GM23338 (cell line): Measurements from ENCODE around the gene IQSEC3. TPM values are rescaled to one million over a fixed set of nuclear protein-coding genes. Genes with fewer than 3 reads are reported as not detected.

Source experiments
- ATAC-seq: fragments of 200-7000 bp; cut with Tn5 transposase; 3 replicates; pipeline ENCODE4 v1.9.1; 2020
- DNase-seq: peaks from one replicate; pipeline ENCODE4 v3.0.0-alpha.2; 2015; ENCODE audit warnings: low spot score
- H2AFZ ChIP-seq: fragments of 200-600 bp; sonication (generic); 2 replicates; pipeline ENCODE4 v1.8.0; 2016; ENCODE audit warnings: antibody characterized with exemption, mild to moderate bottlenecking, moderate library complexity
- H3F3A ChIP-seq: fragments of 200-600 bp; sonication (generic); replicated peaks from 2 replicates; pipeline ENCODE4 v1.8.0; 2017; ENCODE audit warnings: antibody characterized with exemption, mixed run types, low read depth
- H3K27ac ChIP-seq: fragments of 200-600 bp; sonication (generic); 2 replicates; pipeline ENCODE4 v1.6.1; 2016; ENCODE audit warnings: low read depth
- H3K27me3 ChIP-seq: fragments of 200-600 bp; sonication (generic); 2 replicates; pipeline ENCODE4 v1.8.0; 2016; ENCODE audit warnings: mild to moderate bottlenecking, mixed run types, moderate library complexity; ENCODE audit not compliant: insufficient read depth
- H3K36me3 ChIP-seq: fragments of 200-600 bp; sonication (generic); 2 replicates; pipeline ENCODE4 v1.8.0; 2016; ENCODE audit warnings: mild to moderate bottlenecking; ENCODE audit not compliant: insufficient read depth
- H3K4me1 ChIP-seq: fragments of 200-600 bp; sonication (generic); 2 replicates; pipeline ENCODE4 v1.8.0; 2016; ENCODE audit warnings: mild to moderate bottlenecking, moderate library complexity; ENCODE audit not compliant: insufficient read depth
- H3K4me2 ChIP-seq: fragments of 200-600 bp; sonication (generic); 2 replicates; pipeline ENCODE4 v1.7.1; 2017; ENCODE audit warnings: mixed run types
- H3K4me3 ChIP-seq: fragments of 200-600 bp; sonication (generic); 2 replicates; pipeline ENCODE4 v1.6.1; 2016; ENCODE audit warnings: mixed run types
- H3K79me2 ChIP-seq: fragments of 200-600 bp; sonication (generic); replicated peaks from 2 replicates; pipeline ENCODE4 v1.8.0; 2017; ENCODE audit warnings: mild to moderate bottlenecking; ENCODE audit not compliant: insufficient read depth
- H3K9me2 ChIP-seq: fragments of 200-600 bp; sonication (generic); 2 replicates; pipeline ENCODE4 v1.8.0; 2017; ENCODE audit not compliant: insufficient read depth
- H4K20me1 ChIP-seq: fragments of 200-600 bp; sonication (generic); replicated peaks from 2 replicates; pipeline ENCODE4 v1.8.0; 2017; ENCODE audit warnings: mild to moderate bottlenecking; ENCODE audit not compliant: insufficient read depth
- H3K27ac Mint-ChIP-seq: 2 replicates; pipeline ENCODE4 v1.8.0; 2020; ENCODE audit warnings: inconsistent platforms, mild to moderate bottlenecking, moderate library complexity, mixed read lengths
- H3K27me3 Mint-ChIP-seq: 3 replicates; pipeline ENCODE4 v1.8.0; 2022; ENCODE audit warnings: low read depth, mild to moderate bottlenecking, moderate library complexity, mixed read lengths, inconsistent platforms; ENCODE audit not compliant: insufficient read depth, poor library complexity
- H3K36me3 Mint-ChIP-seq: 3 replicates; pipeline ENCODE4 v1.8.0; 2021; ENCODE audit warnings: low read depth, mild to moderate bottlenecking, inconsistent platforms, moderate library complexity, mixed read lengths
- H3K4me1 Mint-ChIP-seq: 3 replicates; pipeline ENCODE4 v1.8.0; 2020; ENCODE audit warnings: mild to moderate bottlenecking, inconsistent platforms, mixed read lengths
- H3K4me3 Mint-ChIP-seq: 3 replicates; pipeline ENCODE4 v1.8.0; 2021; ENCODE audit warnings: moderate library complexity, mild to moderate bottlenecking, inconsistent platforms, mixed read lengths
- H3K9me3 Mint-ChIP-seq: 3 replicates; pipeline ENCODE4 v1.8.0; 2020; ENCODE audit warnings: moderate library complexity, mild to moderate bottlenecking, inconsistent platforms, mixed read lengths
- CTCF ChIP-seq, 2 experiments: fragments of 200-600 bp in 1 of 2; sonication (generic) in 1 of 2; conservative IDR thresholded peaks; 2 replicates each; pipeline versions ENCODE4 v1.5.1 to v1.6.1; 2016 to 2017; ENCODE audit warnings: antibody characterized with exemption in 2 of 2, low read depth in 2 of 2, mild to moderate bottlenecking in 2 of 2, moderate library complexity in 1 of 2
- ETS1 ChIP-seq: IDR thresholded peaks from 2 replicates; pipeline ENCODE4 v1.6.1; 2016; ENCODE audit warnings: antibody characterized with exemption
- EZH2phosphoT487 ChIP-seq: fragments of 200-600 bp; sonication (generic); IDR thresholded peaks from one replicate; pipeline ENCODE4 v1.8.1; 2018; ENCODE audit warnings: antibody characterized with exemption; ENCODE audit not compliant: unreplicated experiment
- STAT1 ChIP-seq: IDR thresholded peaks from one replicate; pipeline ENCODE4 v1.6.1; 2016; ENCODE audit warnings: antibody characterized with exemption; ENCODE audit not compliant: unreplicated experiment
- ZNF114 ChIP-seq: fragments of 250-450 bp; sonication (Bioruptor Pico); IDR thresholded peaks from 2 replicates; pipeline ENCODE4 v1.5.0; 2020; ENCODE audit warnings: mild to moderate bottlenecking, moderate library complexity
- ZNF331 ChIP-seq: fragments of 250-450 bp; sonication (Bioruptor Pico); IDR thresholded peaks from 2 replicates; pipeline ENCODE4 v1.5.0; 2020; ENCODE audit warnings: low read depth, mild to moderate bottlenecking, moderate library complexity
- ZNF462 ChIP-seq: fragments of 250-450 bp; sonication (Bioruptor Pico); IDR thresholded peaks from 2 replicates; pipeline ENCODE4 v1.5.0; 2020; ENCODE audit warnings: mild to moderate bottlenecking, moderate library complexity
- polyA plus RNA-seq: library from polyadenylated mRNA; unstranded; fragments of >200 nt; fragmentation: Nextera tagmentation; extraction: Ambion mirVana; gene quantifications from 2 replicates; pipeline ENCODE4 v1.2.1, GENCODE V29; 2016
- total RNA-seq: library from RNA; depleted of rRNA; stranded (reverse); fragments of >200 nt; shearing (Covaris generic); gene quantifications from 2 replicates; pipeline ENCODE4 v1.2.3, GENCODE V29; 2014

The IQSEC3 gene
- total and polyA plus RNA-seq, 2 experiments from 2014 or later, result 2.1 to 3.6 TPM

- no peaks in the 10 kb centered on the region for H3K36me3 ChIP-seq
- no peaks in the 10 kb centered on the region for H3K79me2 ChIP-seq
- no peak for DNase-seq
- Mint-ChIP-seq H3K4me1 (peaks cover 31% of the 10 kb centered on the region), H3K9me3 (peaks cover 4% of the 10 kb centered on the region; the same call in 1 of the 3 replicates), H3K4me3 (no peak overlapping the region), H3K27ac (no peak overlapping the region), H3K27me3 (peaks cover 14% of the 10 kb centered on the region), H3K36me3 (no peaks in the 10 kb centered on the region)
- no peak overlapping the region for H3K27ac ChIP-seq
- peaks cover 19% of the 10 kb centered on the region for H3K27me3 ChIP-seq
- H3K9me2 ChIP-seq, result no peaks in the 10 kb centered on the region
- H2AFZ ChIP-seq, result no peak overlapping the region
- H3F3A ChIP-seq, result no peaks in the 10 kb centered on the region
- H3K4me1 ChIP-seq, result peaks cover 6% of the 10 kb centered on the region; the same call in 1 of the 2 replicates
- no peak overlapping the region for H3K4me2 ChIP-seq
- no peak for TF ChIP-seq EZH2phosphoT487
- TF ChIP-seq ZNF114 (CRISPR knock-in tag), result no peak
- no peaks in the 10 kb centered on the region; the same call in 1 of the 2 replicates for H4K20me1 ChIP-seq
- no peak overlapping the region for H3K4me3 ChIP-seq
- ATAC-seq, result no peak
Observed at GRCh38 chr12:210277-211141, 143.9 kb downstream of the IQSEC3 start.

GRCh38 chr12:211142-211465 lies 144.5 kb downstream of the IQSEC3 start:
- Histone ChIP-seq H3K27me3 (peaks cover 13% of the 10 kb centered on the region), H3F3A (no peaks in the 10 kb centered on the region), H3K79me2 (no peaks in the 10 kb centered on the region), H3K4me2 (no peak overlapping the region), H3K4me1 (peaks cover 6% of the 10 kb centered on the region; the same call in 1 of the 2 replicates), H4K20me1 (no peaks in the 10 kb centered on the region; the same call in 1 of the 2 replicates), H3K4me3 (no peak overlapping the region), H3K36me3 (no peaks in the 10 kb centered on the region), H3K27ac (no peak overlapping the region), H3K9me2 (no peaks in the 10 kb centered on the region), H2AFZ (no peak overlapping the region)
- H3K4me1 Mint-ChIP-seq, result peaks cover 31% of the 10 kb centered on the region
- no peaks in the 10 kb centered on the region for H3K36me3 Mint-ChIP-seq
- peaks cover 14% of the 10 kb centered on the region for H3K27me3 Mint-ChIP-seq
- DNase-seq, result no peak
- no peak overlapping the region for H3K4me3 Mint-ChIP-seq
- ATAC-seq, result no peak
- TF ChIP-seq ZNF114 (CRISPR knock-in tag) (no peak), ZNF331 (CRISPR knock-in tag) (no peak), CTCF (conservative IDR thresholded peaks at IDR 0.05; ENCODE audit: low read depth in 2 of 2) (no peak), ETS1 (no peak), STAT1 (no peak), ZNF462 (no peak)
- H3K27ac Mint-ChIP-seq, result no peak overlapping the region
- H3K9me3 Mint-ChIP-seq, result peaks cover 2% of the 10 kb centered on the region; the same call in 1 of the 3 replicates
